Vagina (tissue), 2 donors: ENCODE results near the gene PRDM16.

ENCODE experiments used
- POLR2A ChIP-seq, 2 donors: fragments of 450-650 bp; IDR thresholded peaks; one replicate each; pipeline ENCODE4 v1.6.1; 2017; ENCODE audit warnings: antibody characterized with exemption in 2 of 2, mild to moderate bottlenecking in 2 of 2, moderate library complexity in 2 of 2
- POLR2AphosphoS5 ChIP-seq, 2 donors: sonication (generic); formaldehyde crosslinking; IDR thresholded peaks; one replicate each; pipeline ENCODE4 v1.9.0; 2017; ENCODE audit warnings: antibody characterized with exemption in 2 of 2, mild to moderate bottlenecking in 2 of 2, low read depth in 1 of 2; ENCODE audit not compliant: insufficient read depth in 1 of 2
- TF ChIP-seq, protein P1 (sequence below), 3 experiments: fragments of 450-650 bp in 2 of 3; fragments of 200-600 bp in 1 of 3; sonication (generic) in 1 of 3; IDR thresholded peaks; one replicate each; pipeline ENCODE4 v1.5.1; 2017 to 2019; ENCODE audit warnings: antibody characterized with exemption in 3 of 3, mild to moderate bottlenecking in 2 of 3, moderate library complexity in 2 of 3

DNA sequence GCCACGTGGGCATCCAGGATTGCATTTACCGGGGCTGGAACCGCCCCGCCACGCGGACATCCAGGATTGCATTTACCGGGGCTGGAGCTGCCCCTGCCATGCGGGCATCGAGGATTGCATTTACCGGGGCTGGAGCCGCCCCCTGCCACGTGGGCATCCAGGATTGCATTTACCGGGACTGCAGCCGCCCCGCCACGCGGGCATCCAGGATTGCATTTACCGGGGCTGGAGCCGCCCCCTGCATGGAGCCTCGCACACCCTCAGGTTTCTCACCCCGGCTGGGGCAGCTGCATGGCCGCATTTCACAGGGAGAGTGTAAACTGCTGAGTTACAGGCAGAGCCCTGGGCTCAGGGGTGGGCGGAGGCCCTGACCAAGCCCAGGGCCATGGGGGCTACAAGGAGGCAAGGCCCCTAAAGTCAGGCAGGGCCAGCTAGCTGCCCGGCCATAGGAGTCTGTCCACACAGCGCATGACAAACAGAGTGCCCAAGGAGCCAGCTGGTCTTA is 218.7 kb downstream of the PRDM16 start:
- TF ChIP-seq, protein P1, sequence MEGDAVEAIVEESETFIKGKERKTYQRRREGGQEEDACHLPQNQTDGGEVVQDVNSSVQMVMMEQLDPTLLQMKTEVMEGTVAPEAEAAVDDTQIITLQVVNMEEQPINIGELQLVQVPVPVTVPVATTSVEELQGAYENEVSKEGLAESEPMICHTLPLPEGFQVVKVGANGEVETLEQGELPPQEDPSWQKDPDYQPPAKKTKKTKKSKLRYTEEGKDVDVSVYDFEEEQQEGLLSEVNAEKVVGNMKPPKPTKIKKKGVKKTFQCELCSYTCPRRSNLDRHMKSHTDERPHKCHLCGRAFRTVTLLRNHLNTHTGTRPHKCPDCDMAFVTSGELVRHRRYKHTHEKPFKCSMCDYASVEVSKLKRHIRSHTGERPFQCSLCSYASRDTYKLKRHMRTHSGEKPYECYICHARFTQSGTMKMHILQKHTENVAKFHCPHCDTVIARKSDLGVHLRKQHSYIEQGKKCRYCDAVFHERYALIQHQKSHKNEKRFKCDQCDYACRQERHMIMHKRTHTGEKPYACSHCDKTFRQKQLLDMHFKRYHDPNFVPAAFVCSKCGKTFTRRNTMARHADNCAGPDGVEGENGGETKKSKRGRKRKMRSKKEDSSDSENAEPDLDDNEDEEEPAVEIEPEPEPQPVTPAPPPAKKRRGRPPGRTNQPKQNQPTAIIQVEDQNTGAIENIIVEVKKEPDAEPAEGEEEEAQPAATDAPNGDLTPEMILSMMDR (IDR thresholded peaks at IDR 0.05): no peak
- TF ChIP-seq POLR2A (IDR thresholded peaks at IDR 0.05) (no peak), POLR2AphosphoS5 (IDR thresholded peaks at IDR 0.05; ENCODE audit: insufficient read depth in 1 of 2, low read depth in 1 of 2) (no peak)
